Central memory CD4-positive, alpha-beta T cell (primary cell): ENCODE measurements around the gene MAPK4.

Source experiments
- DNase-seq: peaks from one replicate; pipeline ENCODE4 v3.0.0; 2022

MAPK4 gene

DNA sequence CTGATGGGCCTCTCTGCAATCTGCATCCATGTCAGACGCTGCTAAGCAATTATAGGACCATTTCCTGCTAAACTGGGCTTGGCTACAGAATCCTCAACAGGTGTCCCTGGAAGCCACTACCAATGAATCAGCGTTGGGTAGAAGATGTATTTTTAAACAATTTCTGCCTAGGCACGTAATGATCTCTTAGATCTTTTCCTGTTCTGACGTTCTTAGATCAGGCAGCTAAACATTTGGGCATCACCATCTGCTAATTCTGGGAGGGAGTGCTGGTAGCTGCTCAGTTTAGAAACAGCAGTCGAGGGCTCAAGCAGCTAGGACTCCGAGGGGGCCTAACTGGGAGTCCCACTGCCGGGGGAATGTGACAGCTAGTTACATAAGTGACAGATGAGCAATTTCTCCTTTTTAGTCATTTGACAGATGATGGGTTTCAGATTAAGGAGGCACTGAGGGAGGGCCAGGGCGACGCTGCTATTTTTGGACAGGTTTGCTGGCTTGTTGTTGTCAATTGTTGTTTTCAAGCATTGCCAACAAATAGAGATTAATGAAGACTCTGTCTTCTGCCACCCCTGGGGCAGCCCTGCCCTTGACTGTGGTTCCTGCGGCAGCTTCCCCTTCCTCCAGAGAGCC lies 167.2 kb downstream of the MAPK4 start:
- no peak for DNase-seq

DNA sequence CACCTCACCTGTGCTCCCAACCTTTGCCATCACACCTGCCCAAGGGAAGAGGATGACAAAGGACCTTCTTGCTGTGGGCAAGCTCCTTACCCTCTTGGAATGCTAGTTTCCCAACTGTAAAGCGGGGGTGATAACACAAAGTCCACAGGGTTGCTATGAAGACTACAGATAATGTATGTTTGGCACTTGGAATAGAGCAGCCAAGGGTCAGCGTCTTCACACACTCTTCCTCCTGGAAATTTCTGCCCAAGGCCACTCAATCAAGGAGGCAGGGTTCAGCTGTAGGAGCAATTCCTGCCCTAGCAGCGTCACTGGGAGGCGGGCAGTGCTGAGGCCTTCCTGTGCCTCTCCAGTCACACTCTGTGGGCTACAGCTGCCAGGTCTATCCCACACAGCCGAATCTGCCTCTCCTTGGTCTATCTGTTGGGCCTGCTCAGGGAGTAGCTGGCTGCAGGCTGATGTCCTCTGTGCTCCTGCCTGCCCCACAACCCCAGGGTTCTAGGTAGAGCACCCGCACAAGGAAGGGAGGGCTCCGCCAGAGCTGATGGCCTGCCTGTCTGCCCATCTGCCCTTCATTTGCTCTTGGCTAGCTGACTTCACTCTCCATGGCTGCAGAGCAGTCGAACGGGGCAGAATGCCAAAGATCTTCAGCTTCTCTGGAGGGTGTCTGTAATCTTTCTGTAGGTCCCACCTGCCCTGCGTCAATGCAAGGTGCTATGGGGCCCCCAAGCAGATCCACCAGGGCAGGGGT lies 168.0 kb downstream of the MAPK4 start:
- no peak for DNase-seq

DNA sequence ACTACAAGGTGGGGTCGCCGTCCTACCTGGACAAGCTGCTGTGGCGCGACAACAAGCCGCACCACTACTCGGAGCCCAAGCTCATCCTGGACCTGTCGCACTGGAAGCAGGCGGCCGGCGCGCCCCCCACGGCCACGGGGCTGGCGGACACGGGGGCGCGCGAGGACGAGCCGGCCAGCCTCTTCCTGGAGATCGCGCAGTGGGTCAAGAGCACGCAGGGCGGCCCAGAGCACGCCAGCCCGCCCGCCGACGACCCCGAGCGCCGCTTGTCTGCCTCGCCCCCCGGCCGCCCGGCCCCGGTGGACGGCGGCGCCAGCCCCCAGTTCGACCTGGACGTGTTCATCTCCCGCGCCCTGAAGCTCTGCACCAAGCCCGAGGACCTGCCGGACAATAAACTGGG lies 169.5 kb downstream of the MAPK4 start:
- no peak for DNase-seq

DNA sequence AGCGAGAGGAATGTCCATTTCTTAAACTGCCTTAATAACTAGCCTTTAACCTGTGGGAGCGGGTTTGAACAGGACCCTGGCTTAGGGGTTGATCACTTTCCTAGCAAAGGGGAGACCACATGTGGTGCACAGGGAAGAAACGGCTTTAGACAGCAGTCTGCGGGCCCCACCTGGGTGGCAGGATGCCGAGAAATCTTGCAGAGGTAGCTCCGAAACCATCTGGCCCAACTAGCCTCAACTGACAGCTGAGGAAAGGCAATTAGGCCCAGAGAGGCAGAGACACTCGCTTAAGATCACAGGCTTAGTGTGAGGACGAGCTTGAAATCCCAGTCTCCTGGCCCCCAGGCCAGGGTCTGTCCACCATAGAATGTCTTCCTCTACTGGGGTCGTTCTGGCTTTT lies 170.1 kb downstream of the MAPK4 start:
- no peak for DNase-seq

DNA sequence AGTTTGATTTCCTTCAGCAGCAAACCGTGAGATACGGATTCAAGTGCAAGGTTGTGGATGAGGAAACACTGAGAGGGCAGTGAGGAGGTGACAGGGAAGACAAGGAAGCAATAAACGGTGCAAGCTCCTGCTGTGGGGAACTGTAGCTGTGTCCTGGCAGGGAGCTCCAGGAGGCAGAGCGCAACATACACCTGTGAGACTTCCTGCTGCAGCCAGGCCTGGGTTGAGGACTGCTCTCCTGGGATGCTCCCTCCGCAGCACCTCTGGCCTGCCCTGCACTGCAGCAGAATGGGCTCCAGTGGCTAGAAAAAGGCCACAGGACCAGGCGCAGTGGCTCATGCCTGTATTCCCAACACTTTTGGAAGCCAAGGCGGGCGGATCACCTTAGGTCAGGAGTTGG lies 174.5 kb downstream of the MAPK4 start:
- DNase-seq = no peak

DNA sequence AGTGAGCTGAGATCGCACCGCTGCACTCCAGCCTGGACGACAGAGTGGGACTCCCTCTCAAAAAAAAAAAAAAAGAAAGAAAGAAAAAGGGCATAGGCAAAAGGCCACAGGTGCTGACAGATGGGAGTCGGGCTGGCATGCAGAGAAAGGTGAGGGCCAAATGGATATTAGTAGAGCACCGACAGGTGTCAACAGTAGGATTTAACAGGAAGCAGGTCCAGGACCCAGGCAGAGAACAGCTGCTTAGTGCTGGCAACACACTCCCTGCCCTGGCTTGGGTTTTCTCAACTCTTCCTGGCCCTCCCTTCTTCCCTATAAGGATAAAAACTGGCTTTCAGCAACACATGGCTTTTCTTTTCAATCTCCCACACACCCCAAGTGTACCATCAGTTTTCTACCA lies 175.0 kb downstream of the MAPK4 start:
- no peak for DNase-seq

DNA sequence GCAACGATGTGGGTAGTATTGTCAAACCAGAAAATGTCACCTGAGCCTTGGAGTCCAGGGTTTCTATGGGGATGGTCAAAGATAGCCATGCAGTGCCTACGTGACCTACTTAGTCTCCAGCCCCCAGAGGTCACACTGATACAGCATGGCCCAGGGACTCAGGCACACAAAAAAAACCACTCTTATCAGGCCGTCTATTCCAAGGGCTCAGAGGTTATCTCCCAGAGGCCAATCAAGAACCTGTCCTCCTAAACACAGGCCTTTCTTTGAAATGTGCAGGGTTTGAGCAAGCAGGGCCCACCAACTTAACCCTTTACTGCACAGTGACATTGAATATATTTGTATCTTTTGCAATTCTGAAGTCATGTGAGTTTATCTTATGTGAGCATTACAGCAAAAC lies 177.2 kb downstream of the MAPK4 start:
- no peak for DNase-seq

DNA sequence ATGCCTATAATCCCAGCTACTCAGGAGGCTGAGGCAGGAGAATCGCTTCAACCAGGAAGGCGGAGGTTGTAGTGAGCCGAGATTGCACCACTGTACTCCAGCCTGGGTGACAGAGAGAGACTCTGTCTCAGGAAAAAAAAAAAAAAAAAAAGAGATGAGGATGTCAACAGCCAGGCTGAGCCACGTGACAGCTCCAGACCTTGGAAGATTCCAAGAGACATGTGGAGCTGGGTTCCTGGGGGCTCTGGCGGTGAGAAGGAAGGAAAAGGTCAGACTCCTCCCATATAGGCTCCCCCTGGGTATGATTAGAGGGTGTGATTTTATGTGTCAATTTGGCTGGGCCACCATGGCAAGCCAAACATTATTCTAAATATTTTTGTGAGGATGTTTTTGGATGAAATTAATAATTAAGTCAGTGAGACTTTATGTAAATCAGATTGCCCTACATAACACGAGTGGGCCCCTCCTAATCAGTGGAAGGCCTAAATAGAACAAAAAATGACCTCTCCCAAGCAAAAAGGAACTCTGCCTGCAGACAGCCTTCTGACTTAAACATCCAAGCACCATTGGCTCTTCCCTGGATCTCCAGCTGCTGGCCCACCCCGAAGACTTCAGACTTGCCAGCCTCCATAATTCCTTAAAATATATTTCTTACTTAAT lies 178.3 kb downstream of the MAPK4 start:
- no peak for DNase-seq

DNA sequence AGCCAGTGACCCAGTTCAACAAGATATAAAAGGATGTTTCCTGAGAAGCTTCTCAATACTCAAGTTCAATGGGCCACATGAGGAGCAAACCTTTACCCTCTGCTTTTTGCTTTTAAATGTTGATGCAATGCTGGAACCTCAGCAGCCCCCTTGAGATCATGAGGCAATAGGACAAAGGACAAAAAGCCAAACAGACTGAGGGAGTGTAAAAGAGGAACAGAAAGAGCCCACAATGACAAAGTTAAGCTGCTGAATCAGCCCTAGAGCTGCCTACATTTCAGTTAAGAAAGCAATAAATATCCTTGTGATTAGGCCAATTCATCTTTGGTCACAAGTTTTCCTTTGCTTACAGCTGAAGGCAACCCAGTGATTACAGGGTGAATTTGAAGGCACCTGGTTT lies 183.1 kb downstream of the MAPK4 start:
- no peak for DNase-seq

DNA sequence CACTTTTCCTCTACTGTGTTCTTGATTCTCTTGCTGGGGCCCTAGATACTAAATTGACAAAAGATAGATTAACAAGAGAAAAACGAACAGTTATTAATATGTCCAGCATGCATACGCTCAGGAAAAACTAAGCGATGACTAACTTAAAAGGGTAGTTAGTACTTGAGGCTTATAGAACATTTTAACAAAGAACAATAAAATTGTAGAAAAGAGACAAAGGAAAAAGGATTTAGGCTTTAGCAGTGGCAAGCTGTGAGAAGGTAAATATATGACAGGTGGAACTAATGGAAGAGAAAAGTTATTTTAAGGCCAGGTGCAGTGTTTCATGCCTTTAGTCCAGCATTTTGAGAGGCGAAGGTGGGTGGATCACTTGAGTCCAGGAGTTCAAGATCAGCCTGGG lies 184.4 kb downstream of the MAPK4 start:
- no peak for DNase-seq

DNA sequence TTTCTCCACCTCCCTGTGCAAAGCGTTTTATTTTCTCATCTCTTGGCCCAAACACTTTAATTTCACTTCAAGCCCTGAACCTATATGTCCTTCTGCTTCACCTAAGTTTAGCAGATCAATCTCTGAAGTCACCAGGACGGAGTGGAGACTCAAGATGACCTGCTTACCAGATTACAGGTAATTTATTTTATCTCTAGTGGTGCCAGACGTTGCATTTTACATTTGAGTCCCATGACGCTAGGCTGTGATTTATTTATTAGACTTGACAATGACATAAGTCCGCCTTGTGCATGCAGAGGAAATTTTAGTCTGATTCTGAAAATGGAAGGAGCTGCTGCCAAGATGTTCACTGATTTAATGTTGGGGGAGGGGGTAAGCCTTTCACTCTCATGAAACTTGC lies 186.1 kb downstream of the MAPK4 start:
- no peak for DNase-seq

DNA sequence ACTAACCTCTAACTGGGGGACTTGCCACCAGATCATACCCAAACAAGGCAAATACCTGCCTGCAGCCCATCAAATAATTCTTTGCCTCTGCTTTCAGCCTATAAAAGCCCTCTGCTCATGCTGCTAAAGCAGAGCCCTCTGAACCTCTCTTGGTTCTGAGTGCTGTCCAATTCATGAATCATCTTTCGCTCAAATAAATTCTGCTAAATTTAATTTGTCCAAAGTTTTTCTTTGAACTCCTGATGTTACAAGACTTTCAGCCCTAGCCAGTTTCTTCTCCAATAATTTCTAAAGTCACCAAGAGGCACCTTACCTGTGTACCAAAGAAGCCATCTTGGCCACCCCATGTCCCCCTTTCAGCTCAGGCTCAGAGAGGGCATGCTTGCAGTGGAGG lies 188.0 kb downstream of the MAPK4 start:
- DNase-seq = no peak

DNA sequence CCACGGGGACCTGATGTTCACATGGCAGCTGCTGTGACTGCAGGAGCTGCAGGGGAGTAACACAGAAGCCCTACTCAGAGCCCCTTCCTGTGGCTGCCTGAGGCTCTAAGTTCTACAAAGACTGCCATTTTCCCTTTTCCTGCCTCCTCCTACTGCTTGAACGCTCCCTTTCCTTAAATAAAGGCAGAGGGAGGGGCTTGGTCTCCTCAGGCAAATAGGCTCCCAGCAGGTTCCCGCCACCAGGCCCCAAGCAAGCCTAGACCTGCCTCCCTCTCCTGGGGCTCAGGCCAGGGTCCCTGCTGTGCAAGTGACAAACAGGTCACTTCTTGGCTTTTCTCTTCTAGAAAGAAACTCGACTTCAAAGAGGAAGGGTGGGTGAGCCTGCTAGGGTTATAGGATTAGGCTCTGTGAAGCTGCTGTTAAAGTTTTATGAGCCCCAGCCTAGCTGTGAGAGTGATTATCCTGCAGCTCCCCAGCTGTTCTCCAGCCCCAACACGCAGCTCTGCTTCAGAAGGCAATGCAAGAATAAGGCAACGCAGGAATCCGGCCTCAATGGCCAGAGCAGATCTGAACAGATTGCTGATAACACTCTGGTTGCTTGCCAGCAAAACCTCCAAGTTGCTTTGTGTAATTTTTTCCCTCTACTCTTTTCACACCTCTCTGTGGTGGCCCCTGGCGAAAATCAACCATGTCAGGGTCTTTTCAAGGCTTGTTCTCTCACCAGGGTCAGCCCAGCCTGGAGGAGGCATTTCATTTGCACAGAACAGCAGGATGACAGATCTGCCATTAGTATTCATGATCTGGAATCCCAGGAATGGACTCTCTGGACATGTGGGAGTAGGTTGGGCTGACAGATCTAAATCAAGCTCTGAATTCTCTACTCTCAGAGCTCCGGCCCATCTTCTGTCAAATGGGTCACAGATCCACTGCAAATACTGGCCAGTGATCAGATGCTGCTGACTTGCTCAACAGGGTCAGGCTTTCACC lies 188.6 kb downstream of the MAPK4 start:
- DNase-seq = no peak

DNA sequence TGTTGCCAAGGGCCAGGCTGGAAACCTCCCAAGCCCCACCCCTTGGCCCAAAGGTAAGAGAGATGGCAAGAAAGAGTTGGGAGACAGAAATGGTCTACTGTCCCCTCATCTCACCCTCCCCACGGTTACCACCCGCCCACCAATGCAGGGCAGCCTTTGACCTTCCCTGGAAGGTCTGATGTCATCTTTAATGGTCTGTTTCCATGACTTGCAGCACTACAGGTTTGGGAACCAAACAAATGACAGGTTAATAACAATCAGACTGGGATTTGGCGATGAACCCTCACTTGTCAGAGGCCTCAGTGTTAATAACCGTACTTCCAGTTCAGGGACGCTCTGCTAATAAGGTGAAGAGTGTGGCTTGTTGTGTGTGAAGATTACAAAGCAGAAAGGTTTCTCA lies 189.5 kb downstream of the MAPK4 start:
- no peak for DNase-seq

DNA sequence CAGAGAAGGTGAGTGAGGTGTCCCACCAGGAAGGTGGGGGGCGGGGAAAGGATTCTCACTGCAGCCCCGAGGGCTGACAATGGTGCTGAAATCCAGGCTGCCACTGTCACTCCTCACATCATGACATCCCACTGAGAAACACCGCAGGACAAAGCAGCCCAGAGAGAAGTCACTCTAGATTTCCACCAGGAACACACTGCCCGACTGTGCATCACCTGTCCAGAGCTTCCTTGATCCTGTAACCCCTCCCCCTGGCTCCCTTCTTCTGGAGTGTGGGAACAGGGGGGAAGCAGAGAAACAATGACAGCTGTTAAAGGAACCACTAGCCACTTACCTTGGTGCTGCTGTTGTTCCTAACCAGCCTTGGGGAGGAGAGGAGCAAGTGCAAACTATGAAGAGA lies 190.1 kb downstream of the MAPK4 start:
- no peak for DNase-seq

DNA sequence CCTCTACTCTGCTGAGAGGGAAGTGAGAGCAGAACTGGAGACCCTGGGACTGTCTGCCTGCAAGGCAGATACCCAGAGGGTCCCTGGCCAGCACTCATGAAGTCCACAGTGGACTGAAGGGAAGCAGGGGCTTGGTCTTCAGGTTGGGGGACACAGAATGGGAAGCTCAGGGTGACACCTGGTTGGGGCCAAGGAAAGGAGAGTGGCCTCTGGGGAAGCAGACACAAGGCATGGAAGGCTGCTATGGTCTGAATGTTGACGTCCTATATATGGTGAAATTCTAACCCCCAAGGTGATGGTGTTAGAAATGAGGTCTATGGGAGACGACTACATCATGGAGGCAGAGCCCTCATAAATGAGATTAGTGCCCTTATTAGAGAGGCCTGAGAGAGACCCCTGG lies 190.7 kb downstream of the MAPK4 start:
- no peak for DNase-seq

DNA sequence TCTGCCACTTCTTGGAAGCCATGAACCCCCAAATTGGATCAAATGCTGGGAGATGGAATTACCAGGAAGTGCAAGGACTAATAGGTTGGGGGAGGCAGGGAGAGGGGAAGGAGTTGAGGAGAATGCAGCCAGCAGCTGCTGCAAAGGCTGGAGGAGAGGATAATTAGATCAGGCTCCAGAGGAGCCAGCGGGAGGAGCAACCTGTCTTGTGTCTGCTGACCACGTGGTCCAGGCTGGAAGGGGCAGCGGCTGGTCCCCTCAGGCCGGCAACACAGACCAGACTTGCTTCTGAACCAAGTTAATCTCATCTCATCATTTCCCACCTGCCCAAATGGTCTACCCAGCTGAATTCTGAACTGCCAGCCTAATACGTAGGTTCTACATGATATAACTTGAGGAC lies 191.6 kb downstream of the MAPK4 start:
- no peak for DNase-seq

DNA sequence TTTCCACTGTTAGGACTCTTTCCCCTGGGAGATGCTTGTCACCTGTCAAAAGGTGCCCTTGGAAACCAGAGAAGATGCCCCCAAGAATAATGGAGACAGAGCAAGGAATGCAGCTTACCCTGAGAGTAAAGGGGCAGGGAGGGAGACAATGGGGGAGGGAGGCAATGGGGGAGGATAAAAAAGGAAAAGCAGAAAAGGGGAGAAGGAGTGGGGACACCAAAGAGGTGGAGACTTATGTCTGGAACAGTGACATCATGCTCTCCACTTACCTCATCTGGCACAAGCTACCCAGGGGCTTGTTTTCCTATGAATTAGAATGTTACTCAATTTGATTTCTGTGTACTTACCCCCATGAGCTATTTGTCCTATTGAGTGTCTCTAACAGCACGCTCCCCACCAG lies 192.1 kb downstream of the MAPK4 start:
- no peak for DNase-seq

DNA sequence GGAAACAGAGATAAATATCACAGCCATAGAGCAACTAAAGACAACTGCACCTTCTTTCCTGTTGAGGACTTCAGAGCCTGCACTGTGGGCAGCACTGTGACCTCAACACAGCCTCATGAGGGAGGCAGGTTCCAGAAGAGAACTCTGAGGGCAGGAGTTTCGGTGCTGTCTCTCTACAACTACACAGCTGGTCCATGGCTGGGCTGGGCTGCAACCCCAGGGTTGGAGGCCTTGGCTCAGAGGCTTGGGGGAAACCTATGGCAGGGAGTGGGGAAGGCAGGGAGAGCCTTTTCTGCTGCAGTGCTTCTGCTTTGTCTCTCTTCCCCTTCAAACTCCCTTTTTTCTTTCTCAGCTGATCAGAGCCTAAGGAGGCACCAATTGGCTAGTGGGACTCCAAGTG lies 193.4 kb downstream of the MAPK4 start:
- no peak for DNase-seq

DNA sequence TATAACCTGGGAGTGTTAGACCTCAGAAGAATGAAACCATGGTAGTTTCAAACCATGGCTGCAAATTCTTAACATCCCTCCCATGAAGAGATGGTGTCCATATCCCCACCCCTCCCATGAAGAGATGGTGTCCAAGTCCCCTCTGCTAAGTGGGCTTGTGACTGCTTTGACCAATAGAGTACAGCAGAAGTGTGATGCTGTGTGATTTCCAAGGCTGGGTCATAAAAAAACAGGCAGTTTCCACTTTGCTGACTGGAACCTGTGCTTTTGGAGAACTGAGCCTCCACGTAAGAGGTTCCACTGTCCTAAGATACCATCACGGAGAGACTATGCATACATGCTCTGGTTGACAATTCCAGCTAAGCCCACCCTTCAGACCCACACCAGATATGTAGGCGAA lies 194.4 kb downstream of the MAPK4 start:
- DNase-seq = no peak

DNA sequence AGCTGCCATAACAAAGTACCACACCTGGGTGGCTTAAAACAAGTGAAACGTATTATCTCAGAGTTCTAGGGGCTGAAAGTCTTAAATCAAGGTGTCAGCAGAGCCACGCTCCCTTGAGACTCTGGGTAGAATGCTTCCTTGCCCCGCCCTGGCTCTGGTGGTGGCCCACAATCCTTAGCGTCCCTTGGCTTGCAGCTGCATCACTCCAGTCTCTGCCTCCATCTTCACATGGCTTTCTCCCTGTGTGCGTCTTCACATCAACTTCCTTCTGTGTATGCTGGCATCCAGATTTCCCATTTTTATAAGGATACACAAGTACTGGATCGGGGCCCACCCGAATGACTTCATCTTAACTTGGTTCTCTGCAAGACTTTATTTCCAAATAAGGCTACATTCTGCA lies 197.5 kb downstream of the MAPK4 start:
- DNase-seq = no peak

DNA sequence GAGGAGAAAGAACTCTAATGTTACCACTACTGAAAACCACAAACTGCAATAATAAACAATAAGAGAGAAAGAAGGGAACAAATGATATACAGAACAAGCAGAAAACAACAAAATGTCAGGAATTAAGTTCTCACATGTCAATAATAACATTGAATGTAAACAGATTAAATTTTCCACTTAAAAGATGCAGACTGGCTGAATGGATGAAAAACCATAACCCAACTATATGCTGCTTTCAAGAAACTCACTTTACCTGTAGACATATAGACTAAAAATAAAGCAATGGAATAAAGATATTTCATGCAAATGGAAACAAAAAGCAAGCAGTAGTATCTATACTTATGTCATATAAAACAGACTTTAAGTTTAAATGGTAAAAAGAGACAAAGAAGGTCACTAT lies 209.6 kb downstream of the MAPK4 start:
- DNase-seq = no peak

DNA sequence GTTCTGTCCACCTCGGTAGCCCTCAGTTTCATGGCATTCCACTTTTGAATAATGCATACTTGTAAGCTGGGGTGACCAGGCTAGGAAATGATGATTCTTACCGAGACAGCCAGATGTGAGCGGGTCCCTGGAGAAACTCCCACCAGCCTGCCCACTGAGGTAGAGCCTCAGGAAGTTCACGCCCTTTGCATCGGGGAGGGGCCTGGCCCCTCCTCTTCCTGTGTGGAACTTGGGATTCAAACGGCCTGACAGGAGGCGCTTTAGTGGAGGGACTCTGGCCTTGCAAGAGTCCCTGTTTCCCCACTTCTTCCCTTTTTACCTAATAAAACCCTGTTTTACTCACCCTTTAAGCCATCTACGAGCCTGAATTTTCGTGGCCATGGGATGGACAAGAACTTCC lies 215.3 kb downstream of the MAPK4 start:
- DNase-seq = no peak
